Parathyroid adenoma (tissue), 2 donors: Measurements from ENCODE around the gene MMEL1.
A peak's percentile ranks its signal among the peaks of the same experiment; 100 is the strongest.
"Not testable (repeated sequence)": the region's sequence is repeated elsewhere in the genome, so short reads cannot be mapped to it uniquely, and the experiment has no call there.

Experiments
- H2AFZ ChIP-seq: fragments of 300-600 bp; sonication (generic); one replicate; pipeline ENCODE4 v1.7.0; 2017; ENCODE audit warnings: antibody characterized with exemption, mild to moderate bottlenecking
- H3K27ac ChIP-seq: fragments of 300-600 bp; sonication (generic); one replicate; pipeline ENCODE4 v1.7.0; 2017
- H3K27me3 ChIP-seq: fragments of 300-600 bp; sonication (generic); one replicate; pipeline ENCODE4 v1.7.0; 2017; ENCODE audit warnings: low read length; ENCODE audit not compliant: control insufficient read depth, insufficient read depth
- H3K36me3 ChIP-seq: fragments of 300-600 bp; sonication (generic); one replicate; pipeline ENCODE4 v1.7.0; 2017; ENCODE audit warnings: low read length; ENCODE audit not compliant: control insufficient read depth, insufficient read depth
- H3K4me1 ChIP-seq: fragments of 300-600 bp; sonication (generic); one replicate; pipeline ENCODE4 v1.7.0; 2017; ENCODE audit warnings: control low read depth
- H3K4me2 ChIP-seq: fragments of 300-600 bp; sonication (generic); one replicate; pipeline ENCODE4 v1.7.0; 2017; ENCODE audit warnings: low read length
- H3K4me3 ChIP-seq: fragments of 300-600 bp; sonication (generic); one replicate; pipeline ENCODE4 v1.7.0; 2017; ENCODE audit warnings: low read depth, low read length
- H3K79me2 ChIP-seq: fragments of 300-600 bp; sonication (generic); one replicate; pipeline ENCODE4 v1.7.0; 2017; ENCODE audit warnings: control low read depth
- H3K9ac ChIP-seq: fragments of 300-600 bp; sonication (generic); one replicate; pipeline ENCODE4 v1.7.0; 2017; ENCODE audit warnings: mild to moderate bottlenecking
- H3K9me3 ChIP-seq: fragments of 300-600 bp; sonication (generic); one replicate; pipeline ENCODE4 v1.7.0; 2017; ENCODE audit warnings: low read length; ENCODE audit not compliant: control insufficient read depth
- TF ChIP-seq, protein P1 (sequence below): fragments of 300-600 bp; sonication (generic); IDR thresholded peaks from one replicate; pipeline ENCODE4 v1.7.0; 2017; ENCODE audit warnings: antibody characterized with exemption, mild to moderate bottlenecking
- donor health status: primary hyperparathyroidism.

Gene MMEL1

GRCh38 chr1:2628191-2628932 lies 4.5 kb downstream of the MMEL1 start:
- Histone ChIP-seq H3K9ac (no peak overlapping the region), H3K4me2 (peak overlapping the region; percentile 47), H3K27ac (no peak overlapping the region), H3K4me1 (no peaks in the 10 kb centered on the region), H3K36me3 (no peaks in the 10 kb centered on the region), H3K79me2 (no peaks in the 10 kb centered on the region), H3K27me3 (no peaks in the 10 kb centered on the region), H3K9me3 (no peaks in the 10 kb centered on the region), H2AFZ (no peak overlapping the region), H3K4me3 (no peak overlapping the region)
- TF ChIP-seq, protein P1, sequence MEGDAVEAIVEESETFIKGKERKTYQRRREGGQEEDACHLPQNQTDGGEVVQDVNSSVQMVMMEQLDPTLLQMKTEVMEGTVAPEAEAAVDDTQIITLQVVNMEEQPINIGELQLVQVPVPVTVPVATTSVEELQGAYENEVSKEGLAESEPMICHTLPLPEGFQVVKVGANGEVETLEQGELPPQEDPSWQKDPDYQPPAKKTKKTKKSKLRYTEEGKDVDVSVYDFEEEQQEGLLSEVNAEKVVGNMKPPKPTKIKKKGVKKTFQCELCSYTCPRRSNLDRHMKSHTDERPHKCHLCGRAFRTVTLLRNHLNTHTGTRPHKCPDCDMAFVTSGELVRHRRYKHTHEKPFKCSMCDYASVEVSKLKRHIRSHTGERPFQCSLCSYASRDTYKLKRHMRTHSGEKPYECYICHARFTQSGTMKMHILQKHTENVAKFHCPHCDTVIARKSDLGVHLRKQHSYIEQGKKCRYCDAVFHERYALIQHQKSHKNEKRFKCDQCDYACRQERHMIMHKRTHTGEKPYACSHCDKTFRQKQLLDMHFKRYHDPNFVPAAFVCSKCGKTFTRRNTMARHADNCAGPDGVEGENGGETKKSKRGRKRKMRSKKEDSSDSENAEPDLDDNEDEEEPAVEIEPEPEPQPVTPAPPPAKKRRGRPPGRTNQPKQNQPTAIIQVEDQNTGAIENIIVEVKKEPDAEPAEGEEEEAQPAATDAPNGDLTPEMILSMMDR, result no peak

DNA sequence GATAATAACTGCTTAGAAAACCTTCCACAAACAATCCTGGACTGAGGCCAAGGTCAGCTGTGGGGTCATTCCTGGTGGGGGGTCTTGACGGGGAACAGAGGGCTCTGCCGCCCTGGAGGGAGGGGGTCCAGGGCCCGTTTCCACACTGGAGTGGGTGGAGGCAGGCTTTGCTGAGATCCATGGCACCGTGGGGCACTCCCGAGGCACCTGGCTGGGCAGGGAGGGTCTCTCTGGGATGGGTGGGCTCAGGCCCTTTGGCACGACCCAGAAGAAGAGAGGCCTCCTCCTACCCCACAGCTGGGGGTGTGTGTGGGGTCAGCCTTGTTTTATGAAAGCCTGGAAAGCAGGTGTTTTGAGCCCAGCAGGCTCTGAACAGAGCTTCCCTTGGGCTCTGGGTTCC lies 5.1 kb downstream of the MMEL1 start:
- H3K9me3 ChIP-seq, result no peaks in the 10 kb centered on the region
- no peak overlapping the region for H3K9ac ChIP-seq
- H3K27ac ChIP-seq, result no peak overlapping the region
- no peaks in the 10 kb centered on the region for H3K4me1 ChIP-seq
- no peaks in the 10 kb centered on the region for H3K36me3 ChIP-seq
- no peak overlapping the region for H2AFZ ChIP-seq
- no peaks in the 10 kb centered on the region for H3K79me2 ChIP-seq
- TF ChIP-seq, protein P1, result no peak
- no peaks in the 10 kb centered on the region for H3K27me3 ChIP-seq
- no peak overlapping the region for H3K4me3 ChIP-seq
- H3K4me2 ChIP-seq, result no peak overlapping the region

- H3K27ac ChIP-seq, H3K9ac ChIP-seq, H3K4me1 ChIP-seq, H3K4me3 ChIP-seq, H3K36me3 ChIP-seq, H3K9me3 ChIP-seq, H3K79me2 ChIP-seq, H3K4me2 ChIP-seq, H2AFZ ChIP-seq, H3K27me3 ChIP-seq: not testable (repeated sequence)
Observed at GRCh38 chr1:2625748-2626147, 7.1 kb downstream of the MMEL1 start.

DNA sequence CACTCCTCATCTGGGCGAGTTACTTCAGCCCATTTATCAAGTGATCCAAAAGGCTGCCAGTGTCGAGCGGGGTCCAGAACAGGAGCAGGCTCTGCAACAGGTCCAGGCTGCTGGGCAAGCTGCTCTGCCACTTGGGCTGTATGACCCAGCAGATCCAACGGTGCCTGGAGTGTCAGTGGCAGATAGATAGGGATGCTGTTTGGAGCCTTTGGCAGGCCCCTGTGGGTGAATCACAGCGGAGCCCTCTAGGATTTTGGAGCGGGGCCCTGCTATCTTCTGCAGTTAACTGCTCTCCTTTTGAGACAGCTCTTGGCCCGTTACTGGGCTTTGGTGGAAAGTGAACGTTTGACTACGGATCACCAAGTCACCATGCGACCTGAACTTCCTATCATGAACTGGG lies 7.5 kb downstream of the MMEL1 start:
- no peaks in the 10 kb centered on the region for H3K27me3 ChIP-seq
- H3K9ac ChIP-seq, result no peak overlapping the region
- H3K27ac ChIP-seq, result no peak overlapping the region
- TF ChIP-seq, protein P1, result no peak
- no peaks in the 10 kb centered on the region for H3K36me3 ChIP-seq
- no peak overlapping the region for H3K4me2 ChIP-seq
- no peaks in the 10 kb centered on the region for H3K79me2 ChIP-seq
- H3K4me3 ChIP-seq, result no peak overlapping the region
- H3K4me1 ChIP-seq, result no peaks in the 10 kb centered on the region
- H2AFZ ChIP-seq, result no peak overlapping the region
- H3K9me3 ChIP-seq, result no peaks in the 10 kb centered on the region

DNA sequence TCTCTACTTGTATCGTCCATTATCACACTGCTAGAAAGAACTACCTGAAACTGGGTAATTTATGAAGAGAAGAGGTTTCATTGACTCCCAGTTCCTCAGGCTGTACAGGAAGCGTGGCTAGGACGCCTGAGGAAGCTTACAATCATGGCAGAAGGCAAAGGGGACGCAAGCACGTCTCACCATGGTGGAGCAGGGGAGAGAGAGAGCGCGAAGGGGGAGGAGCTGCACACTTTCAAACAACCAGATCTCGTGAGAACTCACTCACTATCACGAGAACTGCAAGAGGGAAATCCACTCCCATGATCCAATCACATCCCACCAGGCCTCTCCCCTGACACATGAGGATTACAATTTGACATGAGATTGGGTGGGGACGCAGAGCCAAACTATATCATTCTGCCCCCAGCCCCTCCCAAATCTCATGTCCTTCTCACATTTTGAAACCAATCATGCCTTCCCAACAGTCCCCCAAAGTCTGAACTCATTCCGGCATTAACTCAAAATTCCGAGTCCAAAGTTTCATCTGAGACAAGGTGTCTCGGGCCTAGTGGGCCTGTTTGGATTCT lies 8.0 kb downstream of the MMEL1 start:
- Histone ChIP-seq H3K9me3 (no peaks in the 10 kb centered on the region), H3K27me3 (no peaks in the 10 kb centered on the region), H3K79me2 (no peaks in the 10 kb centered on the region), H3K9ac (no peak overlapping the region), H2AFZ (no peak overlapping the region), H3K4me1 (no peaks in the 10 kb centered on the region), H3K4me2 (no peak overlapping the region), H3K4me3 (no peak overlapping the region), H3K27ac (no peak overlapping the region), H3K36me3 (no peaks in the 10 kb centered on the region)
- TF ChIP-seq, protein P1, result no peak
